Suprapubic skin (tissue), 4 donors: ENCODE measurements around the gene PARD3B.

Experiments
- CTCF ChIP-seq, 2 donors: fragments of 200-600 bp in 1 of 2; fragments of 450-650 bp in 1 of 2; sonication (generic) in 1 of 2; IDR thresholded peaks; one replicate each; pipeline ENCODE4 v1.5.1; 2016 to 2019; ENCODE audit warnings: antibody characterized with exemption in 2 of 2, mild to moderate bottlenecking in 1 of 2, moderate library complexity in 1 of 2
- EP300 ChIP-seq: sonication (generic); formaldehyde crosslinking; IDR thresholded peaks from one replicate; pipeline ENCODE4 v1.6.1; 2017; ENCODE audit warnings: antibody characterized with exemption
- POLR2A ChIP-seq, 2 donors: fragments of 450-650 bp; IDR thresholded peaks; one replicate each; pipeline ENCODE4 v1.6.1; 2017; ENCODE audit warnings: antibody characterized with exemption in 2 of 2, mild to moderate bottlenecking in 2 of 2, moderate library complexity in 2 of 2
- POLR2AphosphoS5 ChIP-seq, 3 donors: sonication (generic); formaldehyde crosslinking; IDR thresholded peaks; one replicate each; pipeline ENCODE4 v1.6.1; 2017; ENCODE audit warnings: antibody characterized with exemption in 3 of 3

DNA sequence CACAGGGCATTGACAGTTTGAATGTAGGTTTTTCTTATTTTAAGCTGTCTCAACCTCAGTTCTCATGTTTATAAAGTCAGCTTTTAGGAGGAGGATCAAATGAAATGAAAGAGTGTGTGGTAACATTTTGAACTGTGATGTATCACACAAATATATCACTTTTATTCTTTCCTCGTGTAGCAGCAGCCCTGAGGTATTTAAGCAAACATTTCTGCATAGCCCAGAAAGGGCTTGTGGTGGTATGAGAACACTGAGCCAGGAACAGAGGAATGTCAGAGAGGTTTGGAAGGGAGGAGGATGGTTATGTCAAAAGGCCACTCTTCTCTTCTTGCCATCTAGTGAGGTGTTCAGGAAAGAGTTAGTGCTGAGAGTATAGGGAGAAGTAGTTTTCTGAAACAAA lies 150.2 kb downstream of the PARD3B start:
- no peak for TF ChIP-seq POLR2A (IDR thresholded peaks at IDR 0.05)
- TF ChIP-seq CTCF (IDR thresholded peaks at IDR 0.05): no peak
- no peak for TF ChIP-seq EP300
- TF ChIP-seq POLR2AphosphoS5 (IDR thresholded peaks at IDR 0.05): no peak
